ENCODE results near the gene MGLL. TPM values are rescaled to one million over a fixed set of nuclear protein-coding genes. Genes with fewer than 3 reads are reported as not detected.

Gene MGLL
- total RNA-seq, 1 donor from 2014 or later = 40.9 TPM

- DNase-seq = no peak
Observed at GRCh38 chr3:127652246-127652995, 169.9 kb downstream of the MGLL start.

- DNase-seq = no peak
Observed at GRCh38 chr3:127651516-127652172, 170.7 kb downstream of the MGLL start.

- no peak for DNase-seq
Observed at GRCh38 chr3:127650236-127650635, 172.1 kb downstream of the MGLL start.

- DNase-seq = no peak
Observed at GRCh38 chr3:127647845-127648204, 174.5 kb downstream of the MGLL start.

- DNase-seq = no peak
Observed at GRCh38 chr3:127647166-127647844, 175.0 kb downstream of the MGLL start.

- no peak for DNase-seq
Observed at GRCh38 chr3:127646501-127647046, 175.7 kb downstream of the MGLL start.

GRCh38 chr3:127645371-127646015, 176.8 kb downstream of the MGLL start:
- DNase-seq = no peak

GRCh38 chr3:127644641-127645370, 177.5 kb downstream of the MGLL start:
- DNase-seq = no peak

- DNase-seq = no peak
Observed at GRCh38 chr3:127640042-127640355, 182.3 kb downstream of the MGLL start.

GRCh38 chr3:127639173-127640041, 182.9 kb downstream of the MGLL start:
- DNase-seq = no peak

Other genes starting within 250 kb of the MGLL start
- 18.6 TPM for gene TPRA1, start 231.8 kb downstream of the MGLL start, total RNA-seq
- gene MCM2, start 224.1 kb downstream of the MGLL start, total RNA-seq = 16.8 TPM
- 160 TPM for gene PODXL2, start 193.3 kb downstream of the MGLL start, total RNA-seq
- 4.7 TPM for gene ABTB1, start 149.6 kb downstream of the MGLL start, total RNA-seq
- 3.4 TPM for gene KBTBD12, start 92.7 kb upstream of the MGLL start, total RNA-seq
- gene SEC61A1, start 229.9 kb upstream of the MGLL start, total RNA-seq = 77.2 TPM

All from occipital lobe (tissue), 2 donors.